HG03378 (cell line): Measurements from ENCODE around the gene CAMTA1.
"Not testable (repeated sequence)": the region's sequence is repeated elsewhere in the genome, so short reads cannot be mapped to it uniquely, and the experiment has no call there.

Source experiments
- ATAC-seq: cut with Tn5 transposase; IDR thresholded peaks from one replicate; pipeline ENCODE4 v1.9.1; 2021; ENCODE audit warnings: mild to moderate bottlenecking, moderate library complexity; ENCODE audit not compliant: unreplicated experiment

Gene CAMTA1

GRCh38 chr1:7373876-7374562, 588.8 kb downstream of the CAMTA1 start:
- no peak for ATAC-seq

GRCh38 chr1:7374563-7375160, 589.4 kb downstream of the CAMTA1 start:
- ATAC-seq, result no peak

- ATAC-seq, result no peak
Observed at GRCh38 chr1:7375329-7375728, 590.1 kb downstream of the CAMTA1 start.

GRCh38 chr1:7375781-7376660, 590.8 kb downstream of the CAMTA1 start:
- ATAC-seq, result no peak

GRCh38 chr1:7376676-7377075, 591.4 kb downstream of the CAMTA1 start:
- no peak for ATAC-seq

GRCh38 chr1:7378346-7379130, 593.3 kb downstream of the CAMTA1 start:
- no peak for ATAC-seq

GRCh38 chr1:7379441-7379971, 594.3 kb downstream of the CAMTA1 start:
- no peak for ATAC-seq

- ATAC-seq, result not testable (repeated sequence)
Observed at GRCh38 chr1:7380068-7380467, 594.8 kb downstream of the CAMTA1 start.

- ATAC-seq, result no peak
Observed at GRCh38 chr1:7380712-7381111, 595.5 kb downstream of the CAMTA1 start.

GRCh38 chr1:7381729-7382128, 596.5 kb downstream of the CAMTA1 start:
- ATAC-seq, result not testable (repeated sequence)

GRCh38 chr1:7382971-7383370, 597.7 kb downstream of the CAMTA1 start:
- ATAC-seq, result no peak

GRCh38 chr1:7383671-7384520, 598.6 kb downstream of the CAMTA1 start:
- ATAC-seq, result no peak

GRCh38 chr1:7384679-7385078, 599.4 kb downstream of the CAMTA1 start:
- no peak for ATAC-seq

- no peak for ATAC-seq
Observed at GRCh38 chr1:7385471-7386225, 600.4 kb downstream of the CAMTA1 start.

- no peak for ATAC-seq
Observed at GRCh38 chr1:7386226-7387052, 601.2 kb downstream of the CAMTA1 start.

GRCh38 chr1:7387053-7387927, 602.0 kb downstream of the CAMTA1 start:
- no peak for ATAC-seq

- no peak for ATAC-seq
Observed at GRCh38 chr1:7388141-7388487, 602.9 kb downstream of the CAMTA1 start.
